H1 (cell line): ENCODE data around the gene RPE. TPM values are rescaled to one million over a fixed set of nuclear protein-coding genes. Genes with fewer than 3 reads are reported as not detected.

Experiments
- polyA plus RNA-seq, 7 experiments: library from polyadenylated mRNA; depleted of rRNA in 3 of 7; stranded (reverse) in 5 of 7; unstranded in 2 of 7; fragments of >200 nt in 5 of 7; fragments of 200-250 nt in 2 of 7; gene quantifications; 1 replicate in 5 of 7; 2 replicates in 1 of 7; 4 replicates in 1 of 7; pipeline versions ENCODE4 v1.2.1 to v1.2.3, GENCODE V29; 2011 to 2013; ENCODE audit warnings: missing spikeins in 2 of 7, mixed read lengths in 2 of 7
- total RNA-seq: library from RNA; stranded (reverse); fragmentation: NEBNext Ultra II Directional; extraction: Animal tissue kit (Norgen Biotek cat#: 25700); gene quantifications from 2 replicates; pipeline ENCODE4 v1.2.1, GENCODE V29; 2021

RPE gene
- total and polyA plus RNA-seq, 2 of the 8 experiments (the other 6 are each of a cell fraction or from before 2014, with no cell fraction given): 77.8 to 102 TPM

Other genes with a start within 250 kb of the RPE start
- gene UNC80, start 230.8 kb upstream of the RPE start, total RNA-seq: 0.38 and 0.56 TPM in 2 replicates
- gene UNC80, start 230.8 kb upstream of the RPE start, polyA plus RNA-seq (2011; rRNA removed): 0.16 and 0.53 TPM in 2 replicates
- gene KANSL1L, start 168.8 kb downstream of the RPE start, total RNA-seq: 15.2 and 17.2 TPM in 2 replicates
- 4.0 and 5.4 TPM in 2 replicates for gene KANSL1L, start 168.8 kb downstream of the RPE start, polyA plus RNA-seq (2011; rRNA removed)
- 0.34 and 0.40 TPM in 2 replicates for gene ACADL, start 222.8 kb downstream of the RPE start, total RNA-seq
- 0.09 and 0.11 TPM in 2 replicates for gene ACADL, start 222.8 kb downstream of the RPE start, polyA plus RNA-seq (2011; rRNA removed)